HG03108 (cell line): ENCODE measurements around the gene EXOSC5.
"Not testable (repeated sequence)": the region's sequence is repeated elsewhere in the genome, so short reads cannot be mapped to it uniquely, and the experiment has no call there.

ENCODE experiments used
- ATAC-seq: cut with Tn5 transposase; IDR thresholded peaks from one replicate; pipeline ENCODE4 v1.9.1; 2021; ENCODE audit warnings: moderate library complexity; ENCODE audit not compliant: unreplicated experiment

Gene EXOSC5

DNA sequence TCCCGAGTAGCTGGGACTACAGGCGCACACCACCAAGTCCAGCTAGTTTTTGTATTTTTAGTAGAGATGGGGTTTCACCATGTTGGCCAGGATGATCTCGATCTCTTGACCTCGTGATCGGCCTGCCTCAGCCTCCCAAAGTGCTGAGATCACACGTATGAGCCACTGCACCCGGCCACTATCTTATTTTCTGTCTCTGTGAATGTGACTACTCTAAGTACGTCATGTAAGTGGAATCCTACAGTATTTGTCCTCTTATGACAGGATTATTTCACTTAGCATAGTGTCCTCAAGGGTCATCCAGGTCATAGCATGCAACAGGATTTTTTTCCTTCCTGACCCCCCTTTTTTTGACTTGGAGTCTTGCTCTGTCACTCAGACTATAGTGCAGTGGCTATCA, 25.6 kb downstream of the EXOSC5 start:
- ATAC-seq: no peak

DNA sequence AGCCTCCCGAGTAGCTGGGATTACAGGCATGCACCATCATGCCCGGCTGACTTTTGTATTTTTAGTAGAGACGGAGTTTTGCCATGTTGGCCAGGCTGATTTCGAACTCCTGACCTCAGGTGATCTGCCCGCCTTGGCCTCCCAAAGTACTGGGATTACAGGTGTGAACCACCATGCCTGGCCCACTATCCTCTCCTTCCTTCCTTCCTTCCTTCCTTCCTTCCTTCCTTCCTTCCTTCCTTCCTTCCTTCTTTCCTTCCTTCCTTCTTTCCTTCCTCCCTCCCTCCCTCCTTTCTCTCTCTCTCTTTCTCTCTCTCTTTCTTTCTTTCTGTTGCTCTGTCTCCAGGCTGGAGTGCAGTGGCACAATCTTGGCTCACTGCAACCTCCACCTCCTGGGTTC, 26.0 kb downstream of the EXOSC5 start:
- ATAC-seq: not testable (repeated sequence)

DNA sequence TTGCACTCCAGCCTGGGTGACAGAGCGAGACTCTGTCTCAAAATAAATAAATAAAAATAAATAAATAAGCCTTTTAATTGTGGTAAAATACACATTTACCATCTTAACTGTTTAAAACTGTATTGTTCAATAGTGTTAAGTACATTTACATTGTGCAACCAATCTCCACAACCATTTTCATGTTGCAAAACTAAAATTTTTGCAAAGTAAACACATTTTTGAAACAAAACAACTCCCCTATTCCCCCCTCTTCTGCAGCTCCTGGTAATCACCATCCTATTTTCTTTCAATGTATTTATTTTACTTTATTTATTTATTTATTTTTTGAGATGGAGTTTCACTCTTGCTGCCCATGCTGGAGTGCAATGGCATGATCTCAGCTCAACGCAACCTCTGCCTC, 27.4 kb downstream of the EXOSC5 start:
- no peak for ATAC-seq

DNA sequence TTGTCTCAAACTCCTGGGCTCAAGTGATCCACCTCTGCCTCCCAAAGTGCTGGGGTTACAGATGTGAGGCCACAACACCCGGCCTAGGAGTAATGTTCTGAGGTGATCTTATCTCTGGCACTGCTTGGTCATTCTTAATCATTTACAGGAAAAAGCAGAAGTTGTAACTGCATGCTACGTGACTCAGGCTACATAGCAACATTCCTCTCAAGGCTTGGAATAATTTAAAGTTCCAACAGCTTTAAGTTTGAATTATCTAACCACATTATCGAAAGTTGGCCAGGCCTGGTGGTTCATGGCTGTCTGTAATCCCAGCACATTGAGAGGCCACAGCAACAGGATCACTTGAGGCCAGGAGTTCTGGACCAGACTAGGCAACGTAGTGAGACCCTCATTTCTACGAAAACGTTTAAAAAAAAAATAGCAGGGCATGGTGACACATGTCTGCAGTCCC, 29.3 kb downstream of the EXOSC5 start:
- ATAC-seq: no peak

DNA sequence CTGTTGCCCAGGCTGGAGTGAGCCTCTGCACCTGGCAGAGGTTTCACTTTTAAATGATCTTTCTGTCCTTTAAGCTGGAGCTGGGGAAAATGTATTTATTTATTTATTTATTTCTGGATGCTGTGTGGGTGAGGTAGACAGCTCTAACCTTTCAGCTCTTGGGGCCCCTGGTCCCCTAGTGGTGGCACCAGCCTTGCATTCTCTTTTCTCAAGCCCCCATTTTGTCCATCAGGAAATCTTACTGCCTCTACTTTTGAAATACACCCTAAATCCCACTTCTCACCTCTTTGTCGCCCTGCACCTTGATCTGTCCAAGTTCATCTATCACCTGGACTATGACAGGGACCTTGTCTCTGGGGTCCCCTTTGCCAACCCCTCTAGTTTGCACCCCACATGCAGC, 31.1 kb downstream of the EXOSC5 start:
- ATAC-seq: no peak

DNA sequence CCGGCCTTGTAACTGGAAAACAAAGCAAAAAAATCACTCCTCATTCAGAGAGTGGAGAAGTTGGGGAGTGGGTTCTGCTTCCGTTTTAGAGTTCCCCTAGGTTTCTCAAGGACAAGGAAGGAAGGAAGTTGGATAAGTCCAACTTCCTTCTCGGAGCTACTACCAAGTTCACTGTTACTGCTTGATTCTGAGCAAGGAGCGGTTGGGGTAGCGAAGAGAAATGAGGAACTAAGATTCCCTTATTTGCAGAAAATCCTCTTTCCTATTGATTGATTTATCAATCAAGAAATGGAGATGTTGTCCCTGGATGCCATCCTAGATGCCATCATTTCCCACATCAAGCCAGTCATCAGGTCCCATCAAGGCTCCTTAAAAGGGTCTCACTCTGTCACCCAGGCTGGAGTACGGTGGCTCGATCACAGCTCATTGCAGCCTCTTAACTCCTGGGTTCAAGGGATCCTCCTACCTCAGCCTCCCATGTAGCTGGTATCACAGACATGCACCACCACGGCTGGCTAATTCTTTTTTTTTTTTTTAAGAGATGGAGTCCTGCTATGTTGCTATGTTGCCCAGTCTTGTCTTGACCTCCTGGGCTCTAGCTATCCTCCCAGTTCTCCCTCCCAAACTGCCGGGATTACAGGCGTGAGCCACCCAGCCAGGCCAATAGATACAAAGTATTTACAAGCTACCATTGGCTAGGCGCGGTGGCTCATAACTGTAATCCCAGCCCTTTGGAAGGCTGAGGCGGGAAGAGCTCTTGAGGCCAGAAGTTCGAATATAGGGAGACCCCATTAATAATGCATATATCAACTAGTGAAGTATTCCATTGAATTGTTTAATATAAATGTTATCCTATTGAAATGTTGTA, 32.4 kb downstream of the EXOSC5 start:
- ATAC-seq: peak; percentile 1

DNA sequence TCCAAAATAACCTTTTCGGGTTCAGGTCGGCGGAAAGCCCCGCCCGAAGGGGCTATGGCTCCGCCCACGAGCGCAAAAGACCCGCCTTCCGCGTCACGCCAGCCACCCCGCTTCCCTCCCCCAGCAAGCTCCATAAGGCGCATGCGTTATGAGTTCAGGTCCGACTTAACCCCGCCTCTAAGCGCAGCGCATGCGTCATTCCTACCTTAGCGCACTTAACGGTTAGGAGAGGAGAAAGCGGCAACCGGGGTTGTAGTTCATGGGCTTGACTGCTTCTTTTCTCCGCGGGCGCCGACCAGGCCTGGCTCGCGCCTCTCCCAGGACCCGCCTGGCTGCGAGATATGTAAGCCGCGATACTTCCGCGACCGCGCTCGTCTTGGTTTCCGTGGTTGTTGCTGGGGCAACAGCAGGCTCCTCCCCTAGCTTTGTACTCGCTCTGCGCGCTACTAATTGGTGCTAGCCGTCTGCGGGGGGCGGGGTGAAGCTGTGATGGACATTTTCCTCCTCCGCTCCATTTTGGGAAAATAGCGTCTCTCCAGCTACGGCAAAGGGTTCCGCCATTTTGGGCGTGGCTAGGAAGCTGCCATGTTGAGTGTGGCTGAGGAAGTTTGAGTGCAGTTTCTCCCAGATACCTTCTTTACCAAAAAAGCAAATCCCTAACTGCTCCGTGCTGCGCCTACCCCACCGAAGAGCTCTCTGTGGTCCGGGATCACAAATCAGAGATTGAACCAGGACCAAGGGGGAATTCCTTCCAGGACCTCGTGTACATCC, 33.2 kb downstream of the EXOSC5 start, which contains the start of gene B9D2:
Gene B9D2 (minus strand): TSS at position 397 of the 771 bp plus-strand sequence. CDS start 630 bp downstream, outside the sequence.
- ATAC-seq: peak; percentile 80

DNA sequence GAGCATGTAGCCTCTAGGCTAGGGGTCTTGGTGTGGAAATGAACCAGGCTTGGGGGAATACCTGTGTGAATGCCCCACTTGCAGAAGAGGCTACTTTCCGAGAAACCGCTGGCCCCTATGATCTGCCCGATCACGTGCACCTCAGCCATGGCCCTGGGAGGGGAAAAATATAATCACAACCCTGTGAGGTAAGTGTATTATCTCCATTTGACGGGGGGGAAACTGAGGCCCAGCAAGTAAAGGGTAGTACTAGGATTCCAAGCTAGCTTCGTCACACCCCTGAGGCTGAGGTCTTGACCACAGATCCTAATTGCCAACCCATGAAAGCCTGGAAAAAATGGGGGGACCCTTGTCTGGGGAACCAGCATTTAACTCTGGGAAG, 33.8 kb downstream of the EXOSC5 start:
- ATAC-seq: no peak

DNA sequence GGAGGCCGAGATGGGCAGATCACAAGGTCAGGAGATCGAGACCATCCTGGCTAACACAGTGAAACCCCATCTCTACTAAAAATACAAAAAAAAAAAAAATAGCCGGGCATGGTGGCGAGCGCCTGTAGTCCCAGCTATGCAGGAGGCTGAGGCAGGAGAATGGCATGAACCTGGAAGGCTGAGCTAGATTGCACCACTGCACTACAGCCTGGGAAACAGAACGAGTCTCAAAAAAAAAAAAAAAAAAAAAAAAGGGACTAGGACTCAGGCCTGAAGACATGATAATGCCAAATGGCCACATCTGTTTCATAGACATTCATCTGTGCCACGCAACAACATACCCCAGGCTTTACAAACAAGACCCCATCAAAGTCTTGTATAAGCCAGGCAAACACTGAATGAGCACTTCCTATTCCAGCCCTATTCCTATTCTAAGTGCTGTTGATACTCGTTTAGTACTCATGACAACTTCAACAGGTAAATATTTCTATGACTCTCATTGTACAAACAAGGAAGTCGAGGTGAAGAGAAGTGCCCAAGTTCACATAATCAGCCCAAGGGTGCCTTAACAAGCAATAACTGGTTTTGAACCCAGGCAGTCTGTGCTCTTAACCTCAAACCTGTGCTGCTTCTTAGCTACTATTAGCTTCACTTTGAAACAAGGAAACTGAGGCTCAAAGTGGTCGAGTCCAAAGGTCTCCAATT, 34.9 kb downstream of the EXOSC5 start:
- ATAC-seq: no peak

DNA sequence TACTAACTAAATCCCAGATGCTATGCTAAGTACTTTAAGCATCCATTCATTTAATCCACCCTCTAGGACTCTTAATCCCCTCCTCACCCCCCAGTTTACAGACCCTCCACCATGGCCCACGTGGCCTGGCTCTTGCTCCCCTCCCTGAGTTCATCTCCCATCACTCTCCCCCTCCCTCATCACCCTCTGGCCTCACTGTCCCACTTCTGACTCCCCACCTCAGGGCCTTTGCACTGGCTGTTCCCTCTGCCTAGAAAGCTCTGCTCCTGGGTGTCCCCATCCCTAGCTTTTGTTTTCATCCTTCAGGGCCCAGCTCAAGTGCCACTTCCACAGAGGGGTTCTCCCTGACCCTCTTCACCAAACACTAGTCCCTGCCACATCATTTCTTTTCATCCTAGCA, 37.4 kb downstream of the EXOSC5 start:
- no peak for ATAC-seq

DNA sequence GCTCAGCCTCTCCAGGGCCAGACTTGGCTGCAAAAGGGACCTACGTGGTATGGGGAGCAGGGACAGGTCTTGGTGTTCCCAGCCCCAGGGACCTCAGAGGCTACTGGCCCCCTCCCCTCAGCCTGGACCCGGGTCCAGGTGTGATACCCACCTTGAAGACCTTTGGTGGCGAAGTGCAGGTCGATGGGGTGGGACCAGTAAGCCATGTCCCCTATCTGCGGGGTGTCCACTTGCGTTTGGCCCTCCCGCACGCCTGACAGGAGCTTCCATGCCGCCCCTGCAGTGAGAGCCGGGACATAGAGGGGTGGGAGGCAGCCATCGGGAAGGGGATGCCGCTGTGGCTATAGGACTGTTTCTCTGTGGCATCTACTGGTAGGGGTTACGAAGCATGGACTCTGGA, 39.4 kb downstream of the EXOSC5 start:
- ATAC-seq: no peak

DNA sequence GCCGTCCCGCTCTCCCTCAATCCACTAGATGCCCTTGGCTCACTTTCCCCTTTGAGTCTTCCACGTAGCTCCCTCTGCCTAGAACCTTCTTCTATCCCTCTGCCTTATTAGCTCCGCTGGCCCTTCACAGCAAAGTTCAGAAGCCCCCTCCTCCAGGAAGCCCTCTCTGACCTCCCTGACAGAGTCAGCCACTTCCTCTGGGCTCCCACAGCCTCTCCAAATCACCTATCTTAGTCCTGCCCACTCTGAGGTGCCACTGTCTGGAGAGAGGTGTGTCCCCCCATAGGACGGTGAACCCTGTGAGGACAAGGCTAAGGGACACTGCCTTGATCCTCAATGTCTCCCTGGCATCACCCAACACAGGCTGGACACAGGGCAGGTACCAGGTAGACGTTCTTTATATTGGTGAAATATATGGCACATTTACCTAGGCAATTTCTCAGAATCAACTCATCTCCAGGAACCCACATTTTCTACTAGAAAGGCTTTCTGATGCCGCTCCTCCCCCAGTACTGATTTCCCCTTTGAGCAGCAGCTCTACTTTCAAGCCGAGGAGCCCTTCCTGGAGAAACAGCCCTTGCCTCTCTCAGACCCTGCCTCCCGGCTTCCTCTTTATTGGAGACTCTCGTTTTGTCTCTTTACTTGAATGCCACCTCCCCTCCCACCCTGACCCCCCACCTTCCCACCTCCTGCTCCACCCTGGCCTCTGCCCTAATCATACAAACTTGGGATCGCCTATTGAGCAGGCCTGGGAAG, 40.0 kb downstream of the EXOSC5 start:
- ATAC-seq: no peak

DNA sequence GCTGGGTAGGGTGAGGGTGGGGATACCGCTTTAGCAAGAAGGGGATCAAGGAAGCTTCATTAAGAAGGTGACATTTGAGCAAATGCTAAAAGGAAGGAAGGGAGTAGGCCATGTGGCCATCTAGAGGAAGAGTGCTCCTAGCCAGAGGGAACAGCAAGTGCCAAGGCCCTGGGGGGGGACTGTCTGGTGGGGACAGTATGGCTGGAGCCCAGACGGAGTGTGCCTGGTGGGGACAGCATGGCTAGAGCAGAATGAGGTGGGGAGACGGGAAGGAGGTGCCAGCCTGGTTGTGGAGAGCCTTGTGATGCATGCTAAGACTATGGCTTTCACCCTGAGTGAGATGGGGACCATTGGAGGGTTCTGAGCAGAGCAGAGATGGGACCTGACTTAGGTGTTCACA, 41.4 kb downstream of the EXOSC5 start:
- no peak for ATAC-seq

DNA sequence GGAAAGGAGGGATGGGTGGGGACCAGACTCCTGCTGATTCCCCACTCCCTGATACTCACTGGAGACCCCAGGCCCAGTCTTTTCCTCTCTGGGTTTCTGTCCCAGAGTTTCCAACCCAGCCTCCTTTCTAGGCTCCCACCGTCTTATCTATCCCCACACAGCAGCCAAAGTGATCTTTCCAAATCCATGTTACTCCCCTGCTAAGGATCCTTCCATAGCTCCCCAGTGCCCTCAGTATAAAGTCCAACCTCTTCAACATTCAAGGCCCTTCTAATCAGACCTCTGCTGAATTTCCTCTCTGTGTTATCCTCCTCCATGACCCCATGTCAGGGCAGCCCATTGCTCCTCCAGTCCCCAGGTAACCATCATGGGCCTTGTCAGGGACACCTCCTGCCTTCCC, 42.1 kb downstream of the EXOSC5 start:
- ATAC-seq: no peak

DNA sequence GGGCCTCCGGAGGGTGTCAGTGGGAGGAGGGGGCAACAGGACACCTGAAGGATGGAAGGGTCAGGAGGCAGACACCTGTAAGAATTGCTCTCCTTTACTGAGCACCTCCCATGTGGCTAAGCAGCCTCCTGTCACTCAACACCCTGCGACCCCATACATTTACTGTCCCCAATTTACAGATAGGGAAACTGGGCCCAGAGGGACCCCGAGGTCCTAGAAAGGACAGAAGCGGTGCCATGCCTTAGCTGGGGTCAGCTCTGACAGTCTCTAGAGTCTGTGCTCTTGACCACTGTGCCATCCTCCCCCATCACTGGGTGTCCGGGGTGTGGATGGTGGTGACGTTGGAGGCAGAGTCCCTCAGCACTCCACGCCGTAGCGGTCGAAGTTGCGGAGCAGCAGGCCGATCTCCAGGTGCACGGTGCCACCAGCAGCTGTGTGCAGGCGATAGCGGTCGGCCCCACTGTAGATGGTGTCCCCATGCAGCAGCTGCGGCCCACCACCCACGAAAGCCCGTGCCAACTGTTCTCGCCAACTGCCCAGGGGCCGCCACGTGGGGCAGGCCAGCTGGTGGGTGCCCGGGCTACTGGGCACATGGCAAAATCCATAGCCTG, 42.7 kb downstream of the EXOSC5 start:
- no peak for ATAC-seq

DNA sequence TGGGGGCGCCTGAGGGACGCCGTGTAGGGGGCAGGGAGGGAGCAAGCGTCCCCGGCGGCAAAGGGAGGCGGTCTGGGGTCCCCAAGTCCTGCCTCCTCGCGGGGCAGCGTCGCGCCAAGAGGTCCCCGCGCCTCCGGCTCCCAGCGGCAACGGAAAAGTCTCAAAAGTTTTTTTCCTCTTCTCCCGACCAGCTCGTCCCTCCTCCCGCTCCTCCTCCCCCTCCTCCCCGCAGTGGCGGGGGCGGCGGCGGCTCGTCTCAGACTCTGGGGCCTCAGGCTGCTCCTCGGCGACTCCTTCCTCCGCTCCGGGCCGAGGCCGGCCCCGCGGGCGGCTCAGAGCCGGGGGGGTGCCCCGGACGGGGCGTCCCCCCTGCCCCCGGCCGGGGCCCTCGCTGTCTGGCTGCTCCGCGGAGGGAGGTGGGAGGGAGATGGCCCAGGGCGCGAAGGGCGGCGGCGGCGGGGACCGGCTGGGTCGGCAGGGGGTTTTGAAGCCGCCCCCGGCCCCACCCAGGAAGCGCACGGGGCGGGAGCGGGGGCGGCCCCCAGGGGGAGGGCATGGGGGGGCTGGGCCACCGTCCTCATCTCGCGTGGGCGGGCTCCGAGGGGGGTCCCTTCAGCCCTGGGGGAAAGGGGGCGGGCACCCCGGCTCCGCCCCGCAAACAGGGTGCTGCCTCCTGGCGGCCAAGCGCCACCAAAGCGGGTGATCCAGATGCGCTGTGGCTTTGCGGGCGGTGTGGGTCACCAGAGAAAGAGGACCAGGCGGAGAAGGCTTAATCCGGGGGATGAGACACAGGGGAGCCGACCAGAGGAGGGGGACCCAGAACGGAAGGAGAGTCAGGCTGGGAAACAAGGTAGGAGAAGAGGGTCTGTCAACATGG, 43.5 kb downstream of the EXOSC5 start, which contains the start of gene TGFB1:
Gene TGFB1 (minus strand): TSS at position 457 of the 877 bp plus-strand sequence. CDS start 878 bp downstream, outside the sequence.
- peak; percentile 25 for ATAC-seq

DNA sequence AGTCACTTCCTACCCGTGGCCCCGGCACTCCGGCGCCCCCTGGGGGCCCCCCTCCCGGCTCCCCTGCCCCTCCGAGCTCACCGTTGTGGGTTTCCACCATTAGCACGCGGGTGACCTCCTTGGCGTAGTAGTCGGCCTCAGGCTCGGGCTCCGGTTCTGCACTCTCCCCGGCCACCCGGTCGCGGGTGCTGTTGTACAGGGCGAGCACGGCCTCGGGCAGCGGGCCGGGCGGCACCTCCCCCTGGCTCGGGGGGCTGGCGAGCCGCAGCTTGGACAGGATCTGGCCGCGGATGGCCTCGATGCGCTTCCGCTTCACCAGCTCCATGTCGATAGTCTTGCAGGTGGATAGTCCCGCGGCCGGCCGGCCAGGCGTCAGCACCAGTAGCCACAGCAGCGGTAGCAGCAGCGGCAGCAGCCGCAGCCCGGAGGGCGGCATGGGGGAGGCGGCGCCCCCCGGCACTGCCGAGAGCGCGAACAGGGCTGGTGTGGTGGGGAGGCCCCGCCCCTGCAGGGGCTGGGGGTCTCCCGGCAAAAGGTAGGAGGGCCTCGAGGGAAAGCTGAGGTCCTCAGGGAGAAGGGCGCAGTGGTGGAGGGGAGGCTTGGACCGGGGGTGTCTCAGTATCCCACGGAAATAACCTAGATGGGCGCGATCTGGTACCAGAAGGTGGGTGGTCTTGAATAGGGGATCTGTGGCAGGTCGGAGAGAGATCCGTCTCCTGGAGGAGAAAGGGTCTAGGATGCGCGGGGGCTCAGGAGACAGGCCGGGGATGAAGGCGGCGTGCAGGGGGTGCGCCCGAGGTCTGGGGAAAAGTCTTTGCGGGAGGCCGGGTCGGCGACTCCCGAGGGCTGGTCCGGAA, 44.3 kb downstream of the EXOSC5 start:
- no peak for ATAC-seq

DNA sequence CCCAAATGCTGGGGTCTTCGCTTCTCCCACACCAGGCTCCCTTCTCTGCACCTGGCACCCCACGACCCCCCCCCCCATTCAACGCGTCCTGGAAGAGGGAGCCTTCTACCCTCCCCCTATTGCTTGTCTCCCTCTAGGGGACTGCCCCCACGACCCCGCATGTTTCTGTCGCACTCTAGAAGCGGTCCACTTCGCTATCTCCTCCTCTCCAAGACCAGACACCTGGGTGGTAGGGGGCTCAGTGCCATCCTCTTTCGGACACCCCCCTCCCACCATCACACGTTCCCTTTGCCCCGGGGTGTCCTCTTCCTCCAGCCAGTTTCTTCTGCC, 44.9 kb downstream of the EXOSC5 start:
- ATAC-seq: no peak
